Activated CD8-positive, alpha-beta T cell treated with anti-CD3 and anti-CD28 coated beads, Interleukin-2, amount 10 ng/mL, durations not matched to agents 7 days and 5 days (primary cell): ENCODE measurements around the gene SPATA32. TPM values are rescaled to one million over a fixed set of nuclear protein-coding genes. Genes with fewer than 3 reads are reported as not detected.
"Not testable (repeated sequence)": the region's sequence is repeated elsewhere in the genome, so short reads cannot be mapped to it uniquely, and the experiment has no call there.

ENCODE experiments used
- ATAC-seq: fragments of 150-1000 bp; cut with Tn5 transposase; one replicate; pipeline ENCODE4 v1.10.0; 2021; ENCODE audit warnings: moderate library complexity
- CTCF ChIA-PET: fragments of 350-600 bp; sonication (Branson Sonifier 250); formaldehyde crosslinking; loops from one replicate; lab custom pipeline; 2021; ENCODE audit warnings: antibody characterized with exemption; lab: Charles Lee
- POLR2A ChIA-PET: fragments of 350-600 bp; sonication (Branson Sonifier 250); formaldehyde crosslinking; loops from one replicate; lab custom pipeline; 2021; ENCODE audit warnings: antibody characterized with exemption; lab: Charles Lee
- DNase-seq: peaks from one replicate; pipeline ENCODE4 v3.0.0-alpha.2; 2020
- H3K27ac Mint-ChIP-seq: one replicate; pipeline ENCODE4 v1.8.0; 2021; ENCODE audit warnings: mild to moderate bottlenecking, mixed read lengths
- H3K27me3 Mint-ChIP-seq: one replicate; pipeline ENCODE4 v1.8.0; 2021; ENCODE audit warnings: low read depth, mixed read lengths
- H3K36me3 Mint-ChIP-seq: one replicate; pipeline ENCODE4 v1.8.0; 2021; ENCODE audit warnings: low read depth, mixed read lengths
- H3K4me1 Mint-ChIP-seq: one replicate; pipeline ENCODE4 v1.8.0; 2021; ENCODE audit warnings: low read depth, mixed read lengths
- H3K4me3 Mint-ChIP-seq: one replicate; pipeline ENCODE4 v1.8.0; 2021; ENCODE audit warnings: mild to moderate bottlenecking, mixed read lengths
- H3K9me3 Mint-ChIP-seq: one replicate; pipeline ENCODE4 v1.8.0; 2022; ENCODE audit warnings: mixed read lengths; ENCODE audit not compliant: insufficient read depth
- total RNA-seq, 2 experiments: library from RNA; stranded (reverse); gene quantifications; one replicate each; pipeline ENCODE4 v1.2.3, GENCODE V29; 2021

The SPATA32 gene
- total RNA-seq, 2 experiments from 2014 or later, result 0.52 to 0.55 TPM

DNA sequence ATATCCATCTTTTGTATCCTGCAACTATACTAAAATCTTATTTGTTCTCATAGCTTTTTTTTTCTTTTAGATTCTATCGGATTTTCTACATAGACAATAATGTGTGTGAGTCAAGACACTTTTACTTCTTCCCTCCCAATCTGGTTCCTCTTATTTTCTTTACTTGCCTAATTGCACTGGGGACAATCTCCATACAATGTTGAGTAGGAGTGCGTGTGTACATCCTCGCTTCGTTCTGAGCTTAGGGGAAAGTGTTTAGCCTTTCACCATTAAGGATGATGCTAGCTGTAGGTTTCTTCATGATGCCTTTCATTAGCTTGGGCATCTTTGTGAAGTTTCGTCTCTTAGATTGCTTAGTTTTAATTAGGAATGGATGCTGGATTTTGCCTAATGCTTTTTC, 2.9 kb downstream of the SPATA32 start:
- Mint-ChIP-seq H3K4me3 (no peak overlapping the region), H3K27ac (no peak overlapping the region), H3K27me3 (no peaks in the 10 kb centered on the region), H3K36me3 (peaks cover 9% of the 10 kb centered on the region), H3K9me3 (no peaks in the 10 kb centered on the region), H3K4me1 (peaks cover 62% of the 10 kb centered on the region)
- DNase-seq (no peak), ATAC-seq (no peak)
- CTCF ChIA-PET, result interaction anchor here (0.9 to 9.2 kb wide), 8 partner anchors 12 to 126 kb away, joined by 4 to 55 read pairs (median 6); partner anchors contain the start of gene ACBD4
- POLR2A ChIA-PET, result interaction anchor here (1.0 to 2.0 kb wide), 3 partner anchors 10 to 41 kb away, joined by 3 to 13 read pairs (median 3); no protein-coding TSS in a partner anchor

DNA sequence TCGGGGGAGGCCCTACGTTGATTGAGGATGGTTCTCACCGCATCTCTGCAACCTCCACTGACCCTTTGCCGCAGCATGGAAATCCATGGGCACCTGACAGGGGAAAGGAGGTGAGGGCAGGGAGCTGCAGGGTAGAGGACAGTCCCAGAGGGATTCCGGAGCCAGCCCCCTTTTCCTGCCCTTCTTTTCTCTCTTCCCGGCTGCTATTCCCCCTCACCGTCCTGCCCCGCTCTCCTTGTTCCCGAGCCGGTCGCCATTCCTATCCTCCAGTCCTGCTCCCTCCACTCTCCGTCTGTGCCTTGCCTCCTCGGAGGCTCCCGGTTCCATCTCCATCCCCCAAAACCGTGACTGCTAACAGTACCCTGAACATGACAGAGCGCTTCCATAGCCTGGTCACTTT, 4.8 kb downstream of the SPATA32 start:
- Mint-ChIP-seq H3K4me1 (peaks cover 66% of the 10 kb centered on the region), H3K9me3 (no peaks in the 10 kb centered on the region), H3K27me3 (no peaks in the 10 kb centered on the region), H3K27ac (no peak overlapping the region), H3K36me3 (peaks cover 7% of the 10 kb centered on the region), H3K4me3 (no peak overlapping the region)
- ATAC-seq, result no peak
- POLR2A ChIA-PET, result interaction anchor here (2.7 kb wide), 1 partner anchor 9 kb away, joined by 20 read pairs; no protein-coding TSS in a partner anchor
- DNase-seq, result no peak
- CTCF ChIA-PET, result interaction anchor here (1.1 to 9.2 kb wide), 7 partner anchors 9 to 122 kb away, joined by 4 to 55 read pairs (median 11); partner anchors contain the start of gene ACBD4

DNA sequence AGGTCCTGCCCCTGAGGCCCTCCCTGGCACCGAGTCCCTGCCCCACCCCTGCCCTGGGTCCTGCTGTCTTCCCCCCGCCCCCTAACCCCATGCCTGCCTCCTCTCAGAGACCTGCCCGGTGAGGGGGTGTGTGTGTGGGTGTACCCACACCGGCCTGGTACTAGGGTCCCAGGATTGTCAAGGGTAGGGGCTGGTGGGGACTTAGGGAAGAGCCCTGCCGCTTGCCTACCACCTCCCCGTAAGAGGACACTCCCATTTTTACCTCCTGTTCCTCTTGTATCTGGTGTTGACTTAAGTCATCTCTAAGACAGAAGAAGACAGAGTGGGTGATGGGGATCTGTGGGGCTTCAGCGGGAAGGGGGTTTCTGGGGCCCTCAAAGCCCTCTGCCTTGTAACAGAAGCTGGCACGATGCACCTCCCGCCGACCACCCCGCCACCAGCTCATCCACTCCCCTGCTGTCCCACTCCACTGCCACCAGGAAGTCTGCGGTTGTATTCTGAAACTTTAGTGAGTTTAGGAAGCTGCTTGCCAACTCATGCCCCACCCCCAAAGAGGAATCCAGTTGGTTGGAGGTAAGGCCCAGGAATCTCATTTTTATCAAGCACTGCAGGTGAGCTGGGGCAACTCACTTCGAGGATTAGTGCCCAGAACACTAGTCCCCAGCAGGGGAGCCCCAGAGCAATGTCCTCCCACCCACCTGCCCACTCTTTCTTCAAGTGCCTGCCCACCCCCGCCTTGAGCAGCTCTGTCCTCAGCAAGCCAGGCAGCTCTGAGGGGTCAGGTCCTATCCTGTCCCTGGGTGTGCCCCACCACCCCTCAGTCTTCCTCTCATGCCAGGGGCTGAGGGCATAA, 5.6 kb downstream of the SPATA32 start:
- CTCF ChIA-PET, result interaction anchor here (0.5 to 9.2 kb wide), 10 partner anchors 9 to 190 kb away, joined by 3 to 55 read pairs (median 8); partner anchors contain the start of gene ACBD4
- Mint-ChIP-seq H3K27ac (peak overlapping the region; percentile 78), H3K9me3 (no peaks in the 10 kb centered on the region), H3K4me1 (peaks cover 65% of the 10 kb centered on the region), H3K27me3 (no peaks in the 10 kb centered on the region), H3K4me3 (peak overlapping the region; percentile 45), H3K36me3 (peaks cover 14% of the 10 kb centered on the region)
- ATAC-seq (peak; percentile 58), DNase-seq (peak; percentile 35)
- POLR2A ChIA-PET, result interaction anchor here (0.7 to 2.7 kb wide), 4 partner anchors 9 to 108 kb away, joined by 3 to 20 read pairs (median 5); partner anchors contain the start of gene HEXIM1

GRCh38 chr17:45255358-45255757, 6.5 kb downstream of the SPATA32 start:
- no peak for DNase-seq
- peak overlapping the region; percentile 26 for H3K27ac Mint-ChIP-seq
- peaks cover 59% of the 10 kb centered on the region for H3K4me1 Mint-ChIP-seq
- no peaks in the 10 kb centered on the region for H3K27me3 Mint-ChIP-seq
- ChIA-PET CTCF (interaction anchor here (0.8 to 9.2 kb wide), 7 partner anchors 15 to 130 kb away, joined by 3 to 55 read pairs (median 13); partner anchors contain the start of gene ACBD4), POLR2A (interaction anchor here (0.7 to 2.7 kb wide), 4 partner anchors 8 to 107 kb away, joined by 3 to 20 read pairs (median 5); partner anchors contain the start of gene HEXIM1)
- no peaks in the 10 kb centered on the region for H3K9me3 Mint-ChIP-seq
- peaks cover 21% of the 10 kb centered on the region for H3K36me3 Mint-ChIP-seq
- no peak overlapping the region for H3K4me3 Mint-ChIP-seq
- ATAC-seq, result no peak

DNA sequence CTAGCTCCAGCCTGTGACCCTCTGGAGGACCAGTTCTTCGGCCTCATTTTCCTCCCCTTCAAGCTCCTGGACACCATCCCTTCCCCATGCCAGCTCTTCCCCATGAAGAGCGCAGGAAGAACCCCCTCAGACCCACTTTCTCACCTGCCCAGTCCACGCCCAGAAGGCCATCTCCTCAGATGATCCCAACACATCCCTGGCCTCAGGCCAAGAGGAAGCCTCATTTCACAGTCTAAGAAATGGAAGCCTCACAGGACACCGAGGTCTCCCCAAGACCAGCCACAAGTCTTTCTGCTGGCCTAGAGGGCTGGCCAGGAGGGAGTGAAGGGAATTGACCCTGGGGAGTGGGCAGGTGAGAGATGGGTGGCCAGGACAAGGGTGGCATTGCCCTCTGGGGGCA, 8.0 kb downstream of the SPATA32 start:
- peak overlapping the region; percentile 67 for H3K27ac Mint-ChIP-seq
- DNase-seq, result no peak
- no peak overlapping the region for H3K4me3 Mint-ChIP-seq
- POLR2A ChIA-PET, result interaction anchor here (1.0 kb wide), 1 partner anchor 62 kb away, joined by 3 read pairs; no protein-coding TSS in a partner anchor
- ATAC-seq, result no peak
- H3K4me1 Mint-ChIP-seq, result peaks cover 68% of the 10 kb centered on the region
- CTCF ChIA-PET, result interaction anchor here (1.4 to 9.2 kb wide), 5 partner anchors 17 to 118 kb away, joined by 3 to 55 read pairs (median 13); partner anchors contain the start of gene ACBD4
- no peaks in the 10 kb centered on the region for H3K9me3 Mint-ChIP-seq
- H3K36me3 Mint-ChIP-seq, result peaks cover 26% of the 10 kb centered on the region
- no peaks in the 10 kb centered on the region for H3K27me3 Mint-ChIP-seq

DNA sequence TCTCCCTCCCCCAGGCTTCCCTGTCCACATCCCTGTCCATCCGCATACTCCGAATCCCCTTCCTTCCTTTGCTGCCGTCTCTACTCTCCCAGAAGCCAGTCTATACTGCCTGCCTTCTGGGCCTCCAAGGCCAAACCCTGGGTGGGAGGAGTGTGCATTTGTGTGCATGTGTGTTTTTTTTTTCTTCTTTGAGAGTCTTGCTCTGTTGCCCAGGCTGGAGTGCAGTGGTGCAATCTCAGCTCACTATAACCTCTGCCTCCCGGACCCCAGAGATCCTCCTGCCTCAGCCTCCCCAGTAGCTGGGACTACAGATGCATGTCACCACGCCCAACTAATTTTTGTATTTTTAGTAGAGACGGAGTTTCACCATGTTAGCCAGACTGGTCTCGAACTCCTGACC, 8.7 kb downstream of the SPATA32 start:
- H3K9me3 Mint-ChIP-seq, H3K4me3 Mint-ChIP-seq, ATAC-seq, H3K27me3 Mint-ChIP-seq, DNase-seq: not testable (repeated sequence)
- Mint-ChIP-seq H3K27ac (peak overlapping the region; percentile 71), H3K36me3 (peaks cover 33% of the 10 kb centered on the region), H3K4me1 (peaks cover 75% of the 10 kb centered on the region)
- POLR2A ChIA-PET, result interaction anchor here (1.0 kb wide), 1 partner anchor 62 kb away, joined by 3 read pairs; no protein-coding TSS in a partner anchor
- CTCF ChIA-PET, result interaction anchor here (2.9 to 9.2 kb wide), 3 partner anchors 18 to 118 kb away, joined by 13 to 55 read pairs (median 21); partner anchors contain the start of gene ACBD4

GRCh38 chr17:45251931-45252330, 10.0 kb downstream of the SPATA32 start:
- peaks cover 36% of the 10 kb centered on the region for H3K36me3 Mint-ChIP-seq
- DNase-seq, result no peak
- H3K4me1 Mint-ChIP-seq, result peaks cover 76% of the 10 kb centered on the region
- POLR2A ChIA-PET, result interaction anchor here (0.8 kb wide), 1 partner anchor 62 kb away, joined by 4 read pairs; no protein-coding TSS in a partner anchor
- CTCF ChIA-PET, result interaction anchor here (0.8 to 9.2 kb wide), 3 partner anchors 16 to 117 kb away, joined by 3 to 55 read pairs (median 4); partner anchors contain the start of gene ACBD4
- no peak overlapping the region for H3K27ac Mint-ChIP-seq
- H3K4me3 Mint-ChIP-seq, result no peak overlapping the region
- H3K27me3 Mint-ChIP-seq, result no peaks in the 10 kb centered on the region
- no peak for ATAC-seq
- no peaks in the 10 kb centered on the region for H3K9me3 Mint-ChIP-seq

DNA sequence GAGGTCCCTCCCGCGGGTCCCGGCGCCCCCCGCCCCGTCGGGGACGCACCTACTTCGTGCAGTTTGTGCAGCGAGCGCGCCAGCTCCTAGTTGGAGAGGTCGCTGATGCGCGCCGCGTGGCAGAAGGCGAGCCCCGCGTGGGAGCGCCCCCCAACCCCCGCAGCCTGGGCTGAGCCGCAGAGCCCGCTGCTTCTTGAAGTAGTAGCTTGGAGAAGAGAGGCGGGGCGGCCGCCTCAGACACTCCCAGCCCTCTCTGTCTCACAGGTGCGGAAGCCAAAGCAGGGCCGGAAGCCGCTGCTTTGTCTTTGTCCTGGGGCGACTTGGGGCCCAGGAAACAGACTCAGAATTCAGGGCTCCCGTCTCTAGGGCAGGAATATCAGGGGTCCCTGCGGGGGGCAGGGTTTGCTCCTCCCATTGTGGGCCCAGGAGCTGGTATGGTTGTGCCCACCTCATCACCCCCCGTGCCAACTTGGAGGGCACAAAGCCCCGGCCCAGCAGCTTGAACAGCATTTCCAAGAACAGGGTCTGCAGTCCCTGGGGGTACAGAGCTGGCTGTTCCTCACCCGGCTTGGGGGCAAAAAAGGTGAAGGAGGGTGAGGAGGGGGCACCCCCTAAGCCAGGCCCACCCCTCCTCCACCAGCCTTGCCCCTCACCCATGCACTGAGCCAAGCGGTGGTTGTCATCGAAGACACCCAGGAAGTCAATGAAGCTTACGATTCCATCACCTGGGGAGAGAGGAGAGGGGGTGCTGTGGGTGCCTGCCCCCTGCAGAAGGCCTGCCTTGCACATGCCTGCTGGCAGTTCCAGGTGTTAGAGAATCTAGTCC, 13.5 kb downstream of the SPATA32 start:
- ChIA-PET CTCF (interaction anchor here (0.6 to 5.3 kb wide), 20 partner anchors 9 to 146 kb away, joined by 3 to 67 read pairs (median 6); partner anchors contain the start of genes ACBD4, FMNL1, HEXIM1 and MAP3K14), POLR2A (interaction anchor here (0.9 to 4.7 kb wide), 16 partner anchors 8 to 141 kb away, joined by 3 to 132 read pairs (median 14); partner anchors contain the start of genes FMNL1, HEXIM1 and MAP3K14)
- Mint-ChIP-seq H3K27ac (peak overlapping the region; percentile 97), H3K36me3 (peaks cover 66% of the 10 kb centered on the region), H3K27me3 (no peaks in the 10 kb centered on the region), H3K4me1 (peaks cover 76% of the 10 kb centered on the region), H3K4me3 (peak overlapping the region; percentile 91), H3K9me3 (no peaks in the 10 kb centered on the region)
- DNase-seq (peak; percentile 92), ATAC-seq (peak; percentile 86)

DNA sequence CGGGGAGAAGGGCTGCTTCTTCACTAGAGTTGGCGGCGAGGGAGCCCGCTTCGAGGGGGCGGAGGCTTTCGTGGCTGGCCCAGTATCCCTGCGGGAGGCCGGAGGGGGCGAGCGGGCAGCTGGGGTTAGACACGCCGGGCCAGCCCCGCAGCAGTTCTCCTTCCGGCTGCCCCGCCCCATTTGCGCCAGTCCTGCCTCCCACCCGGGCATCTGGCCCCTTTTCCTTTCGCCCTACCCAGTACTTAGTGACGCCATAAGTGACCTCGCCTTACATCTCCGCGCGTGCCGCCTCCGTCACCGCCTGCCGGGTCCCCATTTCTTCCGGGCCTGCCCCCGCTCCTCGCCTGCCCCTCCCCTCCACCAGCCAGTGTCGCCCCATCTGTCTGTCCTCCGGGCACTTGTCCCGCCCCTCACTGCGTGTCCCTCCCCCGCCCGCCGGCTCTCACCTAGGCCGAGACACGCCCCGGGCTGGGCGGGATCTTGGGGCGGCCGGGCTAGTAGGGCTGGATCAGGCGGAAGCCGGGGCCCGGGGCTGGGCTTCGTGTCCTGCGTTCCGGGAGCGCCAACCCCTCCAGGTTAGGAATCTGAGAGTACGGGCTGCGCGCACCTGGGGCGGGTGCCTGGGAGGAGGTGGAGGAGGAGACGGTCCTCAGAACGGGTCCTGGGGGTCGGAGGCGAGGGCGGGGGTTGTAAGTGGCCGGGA, 14.3 kb downstream of the SPATA32 start:
- ATAC-seq, result peak; percentile 92
- peaks cover 75% of the 10 kb centered on the region for H3K4me1 Mint-ChIP-seq
- H3K36me3 Mint-ChIP-seq, result peaks cover 72% of the 10 kb centered on the region
- ChIA-PET POLR2A (interaction anchor here (0.9 to 4.7 kb wide), 14 partner anchors 9 to 141 kb away, joined by 4 to 132 read pairs (median 16); partner anchors contain the start of genes FMNL1, HEXIM1 and MAP3K14), CTCF (interaction anchor here (0.6 to 5.3 kb wide), 18 partner anchors 10 to 146 kb away, joined by 3 to 67 read pairs (median 6); partner anchors contain the start of gene FMNL1)
- no peaks in the 10 kb centered on the region for H3K27me3 Mint-ChIP-seq
- no peaks in the 10 kb centered on the region for H3K9me3 Mint-ChIP-seq
- peak overlapping the region; percentile 91 for H3K4me3 Mint-ChIP-seq
- peak; percentile 99 for DNase-seq
- peak overlapping the region; percentile 97 for H3K27ac Mint-ChIP-seq
